ENCODE results near the gene CAPN2.

- TF ChIP-seq CTCF (IDR thresholded peaks at IDR 0.05) (no peak), POLR2A (IDR thresholded peaks at IDR 0.05) (no peak)
These were observed 50.9 kb downstream of the CAPN2 start for GRCh38 chr1:223763251-223763650.
